Prostate gland (tissue), 2 donors: ENCODE data around the gene ITLN1. TPM values are rescaled to one million over a fixed set of nuclear protein-coding genes. Genes with fewer than 3 reads are reported as not detected.

Experiments
- DNase-seq: peaks from one replicate; pipeline ENCODE4 v3.0.0-alpha.2; 2019; ENCODE audit warnings: low spot score
- H3K27ac ChIP-seq, 2 donors: fragments of 200-600 bp; sonication (generic); 2 replicates each; pipeline ENCODE4 v1.5.1; 2017 to 2019
- H3K27me3 ChIP-seq: fragments of 200-600 bp; sonication (generic); replicated peaks from 2 replicates; pipeline ENCODE4 v1.5.1; 2019; ENCODE audit not compliant: insufficient read depth
- H3K36me3 ChIP-seq, 2 donors: fragments of 200-600 bp; sonication (generic); 1 replicate in 1 of 2; 2 replicates in 1 of 2; pipeline versions ENCODE4 v1.5.1 to v1.8.1; 2017 to 2019
- H3K4me1 ChIP-seq: fragments of 200-600 bp; sonication (generic); replicated peaks from 2 replicates; pipeline ENCODE4 v1.5.1; 2019
- H3K4me3 ChIP-seq, 2 donors: fragments of 200-600 bp; sonication (generic); 2 replicates each; pipeline ENCODE4 v1.5.1; 2017 to 2019
- H3K9me3 ChIP-seq: fragments of 200-600 bp; sonication (generic); 2 replicates; pipeline ENCODE4 v1.5.1; 2017
- POLR2A ChIP-seq: fragments of 450-650 bp; IDR thresholded peaks from one replicate; pipeline ENCODE4 v1.6.1; 2016; ENCODE audit warnings: antibody characterized with exemption, mild to moderate bottlenecking
- POLR2AphosphoS5 ChIP-seq: sonication (generic); formaldehyde crosslinking; IDR thresholded peaks from one replicate; pipeline ENCODE4 v1.6.1; 2017; ENCODE audit warnings: antibody characterized with exemption
- WGBS: methylation state at CpG from one replicate; pipeline ENCODE4 v1.1.5; 2018; 5-methylcytosine and 5-hydroxymethylcytosine counted together
- intact Hi-C: fragments of 100-400 bp; cut with DNase I; formaldehyde crosslinking; loops from one replicate; pipeline ENCODE4 v1.14.2; 2022
- total RNA-seq, 2 donors: library from RNA; depleted of rRNA; stranded (reverse); fragments of >200 nt; gene quantifications; one replicate each; pipeline ENCODE4 v1.1.0, GENCODE V29; 2016
- TF ChIP-seq, protein P1 (sequence below), 4 experiments: fragments of 200-600 bp in 2 of 4; fragments of 450-650 bp in 2 of 4; sonication (generic) in 2 of 4; IDR thresholded peaks; 1 replicate in 3 of 4; 2 replicates in 1 of 4; pipeline ENCODE4 v1.5.1; 2016 to 2019; ENCODE audit warnings: antibody characterized with exemption in 4 of 4, mild to moderate bottlenecking in 2 of 4, moderate library complexity in 2 of 4

ITLN1 gene
- total RNA-seq, 2 donors from 2014 or later = 0.96 to 7.0 TPM

DNA sequence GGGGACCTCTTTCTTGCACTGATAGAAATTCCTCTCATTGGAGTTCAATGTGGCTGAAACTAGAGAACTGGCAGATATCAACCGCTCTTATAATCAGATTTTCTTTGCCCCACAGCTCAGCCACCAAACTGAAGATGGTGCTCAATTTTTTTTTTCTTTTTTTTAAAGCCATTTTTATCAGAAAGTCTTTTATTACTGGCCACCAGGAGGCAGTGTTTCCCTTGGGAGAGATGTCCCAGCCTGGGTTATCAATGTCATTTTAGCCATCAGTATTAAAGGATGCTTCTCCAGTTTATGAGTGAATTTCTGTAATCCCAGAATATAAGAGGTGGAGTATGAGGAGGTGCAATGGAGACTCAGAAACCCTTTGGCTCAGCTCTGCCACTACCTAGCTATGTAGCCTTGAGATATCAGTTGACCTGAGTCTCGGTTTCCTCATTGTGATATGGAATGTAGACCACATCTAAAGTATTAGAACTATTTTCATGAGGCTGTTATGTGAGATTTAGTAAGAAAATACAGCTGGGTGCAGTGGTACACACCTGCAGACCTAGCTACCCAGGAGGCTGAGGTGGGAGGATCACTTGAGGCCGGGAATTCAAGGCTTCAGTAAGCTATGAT is 49.9 kb downstream of the ITLN1 start:
- no peak for TF ChIP-seq POLR2A
- TF ChIP-seq, protein P1, sequence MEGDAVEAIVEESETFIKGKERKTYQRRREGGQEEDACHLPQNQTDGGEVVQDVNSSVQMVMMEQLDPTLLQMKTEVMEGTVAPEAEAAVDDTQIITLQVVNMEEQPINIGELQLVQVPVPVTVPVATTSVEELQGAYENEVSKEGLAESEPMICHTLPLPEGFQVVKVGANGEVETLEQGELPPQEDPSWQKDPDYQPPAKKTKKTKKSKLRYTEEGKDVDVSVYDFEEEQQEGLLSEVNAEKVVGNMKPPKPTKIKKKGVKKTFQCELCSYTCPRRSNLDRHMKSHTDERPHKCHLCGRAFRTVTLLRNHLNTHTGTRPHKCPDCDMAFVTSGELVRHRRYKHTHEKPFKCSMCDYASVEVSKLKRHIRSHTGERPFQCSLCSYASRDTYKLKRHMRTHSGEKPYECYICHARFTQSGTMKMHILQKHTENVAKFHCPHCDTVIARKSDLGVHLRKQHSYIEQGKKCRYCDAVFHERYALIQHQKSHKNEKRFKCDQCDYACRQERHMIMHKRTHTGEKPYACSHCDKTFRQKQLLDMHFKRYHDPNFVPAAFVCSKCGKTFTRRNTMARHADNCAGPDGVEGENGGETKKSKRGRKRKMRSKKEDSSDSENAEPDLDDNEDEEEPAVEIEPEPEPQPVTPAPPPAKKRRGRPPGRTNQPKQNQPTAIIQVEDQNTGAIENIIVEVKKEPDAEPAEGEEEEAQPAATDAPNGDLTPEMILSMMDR (IDR thresholded peaks at IDR 0.05) = peak in 3 of 4 experiments; percentile 60 to 71 (median 67)
- TF ChIP-seq POLR2AphosphoS5 = peak; percentile 20
- Histone ChIP-seq H3K4me1 (no peaks in the 10 kb centered on the region), H3K9me3 (no peaks in the 10 kb centered on the region), H3K4me3 (no peak overlapping the region), H3K27me3 (no peaks in the 10 kb centered on the region), H3K36me3 (no peaks in the 10 kb centered on the region), H3K27ac (no peak overlapping the region)
- intact Hi-C loops = loop anchor here (5.0 kb wide), 1 partner anchor 117 kb away; the partner anchor contains the start of gene ITLN2
- DNase-seq = peak; percentile 32
- WGBS = 77% methylated on average over 3 of the region's 3 CpGs

DNA sequence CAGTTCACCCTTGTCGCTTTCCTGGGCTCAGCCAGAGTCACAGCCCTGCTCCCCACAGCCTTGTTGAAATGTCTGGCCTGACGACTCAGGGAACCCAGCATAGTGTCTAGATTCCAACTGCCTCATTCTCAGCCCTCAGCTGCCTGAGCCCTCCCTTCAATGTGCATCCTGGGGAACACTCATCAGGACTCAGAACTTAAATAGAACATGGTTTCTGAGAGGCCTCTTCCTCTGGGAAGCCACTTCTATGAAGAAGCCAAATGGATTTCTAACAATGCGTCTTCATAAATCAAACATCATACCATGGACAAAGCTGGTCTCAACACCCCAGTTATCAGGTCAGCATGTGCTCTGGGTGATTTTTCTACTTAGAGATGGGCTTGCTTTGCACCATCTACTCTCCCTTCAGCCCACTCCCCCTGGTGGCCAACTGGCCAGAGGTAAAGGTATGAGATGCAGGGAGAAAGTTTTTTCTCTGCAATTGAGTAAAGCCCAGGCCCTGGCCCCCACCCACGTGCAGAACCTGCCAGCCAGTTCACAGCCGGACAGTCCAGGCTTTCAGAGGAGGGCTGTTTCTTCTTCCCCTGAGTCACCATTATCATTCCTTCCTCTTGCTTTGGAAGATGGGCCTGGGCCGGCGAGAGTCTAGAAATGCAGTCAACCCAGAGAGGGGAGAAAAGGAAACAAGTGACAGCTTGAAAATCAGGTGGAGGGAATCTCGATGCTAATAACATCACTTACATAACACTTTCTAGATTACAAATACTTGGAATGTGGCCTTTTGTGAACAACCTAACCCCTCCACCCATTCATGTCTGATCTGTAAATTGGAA is 54.4 kb downstream of the ITLN1 start:
- TF ChIP-seq POLR2AphosphoS5 = no peak
- TF ChIP-seq, protein P1 (IDR thresholded peaks at IDR 0.05) = peak; percentile 36 to 79 (median 68)
- TF ChIP-seq POLR2A = no peak
- H3K4me3 ChIP-seq = no peak overlapping the region
- no peak overlapping the region for H3K27ac ChIP-seq
- DNase-seq = peak; percentile 61
- H3K9me3 ChIP-seq = no peaks in the 10 kb centered on the region
- 53% methylated on average over 8 of the region's 8 CpGs for WGBS
- H3K4me1 ChIP-seq = no peaks in the 10 kb centered on the region
- H3K27me3 ChIP-seq = no peaks in the 10 kb centered on the region
- intact Hi-C loops = no loop called here
- H3K36me3 ChIP-seq = no peaks in the 10 kb centered on the region

DNA sequence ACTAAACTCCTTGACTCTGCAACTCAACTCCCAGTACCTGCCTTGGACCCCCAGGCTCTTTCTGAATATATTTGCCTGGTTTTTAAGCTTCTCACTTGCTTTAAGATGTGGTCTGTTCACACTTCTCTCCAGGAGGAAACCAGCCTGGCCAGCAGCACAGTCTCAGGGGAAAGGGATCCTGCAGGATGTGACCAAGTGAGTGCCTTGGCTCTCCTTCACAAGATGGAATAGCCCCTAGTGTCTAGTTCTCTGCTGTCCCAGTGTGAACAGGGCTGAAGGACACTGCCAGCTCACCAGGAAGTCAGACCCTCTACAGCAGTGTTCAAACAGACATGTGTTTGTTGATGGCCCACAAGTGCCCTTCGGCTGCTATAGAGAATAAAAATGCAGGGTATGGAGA is 55.2 kb downstream of the ITLN1 start:
- 93% methylated on average over 1 of the region's 1 CpG for WGBS
- Histone ChIP-seq H3K36me3 (no peaks in the 10 kb centered on the region), H3K27ac (no peak overlapping the region), H3K27me3 (no peaks in the 10 kb centered on the region), H3K4me1 (no peaks in the 10 kb centered on the region), H3K9me3 (no peaks in the 10 kb centered on the region), H3K4me3 (no peak overlapping the region)
- no peak for DNase-seq
- intact Hi-C loops = no loop called here
- TF ChIP-seq POLR2AphosphoS5 (no peak), POLR2A (no peak)
- TF ChIP-seq, protein P1 (IDR thresholded peaks at IDR 0.05) = no peak

DNA sequence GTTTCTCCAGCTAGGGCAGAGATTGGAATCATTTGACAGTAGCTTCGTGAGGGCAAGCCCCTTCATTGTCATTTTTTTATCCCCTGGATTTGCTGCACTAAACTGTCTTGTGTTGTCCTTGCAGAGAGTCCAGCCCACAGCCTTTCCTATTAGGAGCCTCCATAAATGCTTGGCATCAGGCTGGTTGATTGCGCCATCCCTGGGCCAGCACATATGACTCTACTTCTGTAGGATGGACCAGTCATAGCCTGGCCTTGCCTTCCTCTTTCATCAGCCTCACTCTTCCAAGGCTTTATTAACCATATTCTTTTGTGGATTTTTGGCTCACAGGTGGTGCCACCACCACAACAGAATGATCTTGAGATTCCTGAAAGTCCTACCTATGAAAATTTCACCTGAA is 57.6 kb downstream of the ITLN1 start:
- Histone ChIP-seq H3K36me3 (no peaks in the 10 kb centered on the region), H3K9me3 (no peaks in the 10 kb centered on the region), H3K4me1 (no peaks in the 10 kb centered on the region), H3K27ac (no peak overlapping the region), H3K27me3 (no peaks in the 10 kb centered on the region), H3K4me3 (no peak overlapping the region)
- WGBS = 90% methylated on average over 2 of the region's 2 CpGs
- DNase-seq = no peak
- TF ChIP-seq POLR2AphosphoS5 (no peak), POLR2A (no peak)
- TF ChIP-seq, protein P1 (IDR thresholded peaks at IDR 0.05) = no peak
- intact Hi-C loops = no loop called here
